Measurements from ENCODE around the gene TRIP4. TPM values are rescaled to one million over a fixed set of nuclear protein-coding genes. Genes with fewer than 3 reads are reported as not detected.
A peak's percentile ranks its signal among the peaks of the same experiment; 100 is the strongest.

The TRIP4 gene
- polyA plus RNA-seq, 2 of the 4 experiments (the other 2 are of a cell fraction) = 24.8 to 34.9 TPM

DNA sequence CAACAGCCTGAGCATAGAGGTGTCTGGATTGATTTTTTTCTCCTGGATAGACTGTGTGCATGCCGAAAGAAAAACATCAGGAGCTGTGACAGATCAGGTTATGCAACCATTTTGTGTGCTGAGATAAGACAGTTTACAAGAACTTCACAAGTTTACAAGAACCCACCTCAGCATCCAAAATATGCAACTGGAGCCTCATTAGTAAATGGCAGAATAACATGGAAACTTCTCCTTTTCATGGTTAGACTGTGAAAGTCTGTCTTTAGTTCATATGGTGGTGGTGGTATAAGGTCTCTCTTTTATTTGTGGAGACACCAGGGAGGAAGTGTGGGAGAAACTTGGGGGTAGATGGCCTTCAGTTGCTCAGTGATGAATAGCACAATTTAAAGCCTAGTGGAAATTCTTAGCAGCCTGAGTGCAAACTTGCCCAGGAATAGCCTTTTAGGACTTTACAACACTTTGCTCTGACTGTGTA, 69.0 kb downstream of the TRIP4 start:
- WGBS (ENCODE audit: missing lambda C conversion rate) = 69% methylated on average over 1 of the region's 1 CpG
- no peak for DNase-seq (ENCODE audit: low read depth in 1 of 2, low spot score in 1 of 2)
- TF ChIP-seq NR3C1 (IDR thresholded peaks at IDR 0.05) = no peak
- no peak for TF ChIP-seq EP300 (IDR thresholded peaks at IDR 0.05)
- no peak for TF ChIP-seq MAZ (IDR thresholded peaks at IDR 0.05; ENCODE audit: borderline replicate concordance, low read depth, low read length)
- no peak for TF ChIP-seq TFCP2L1 (CRISPR knock-in tag; IDR thresholded peaks at IDR 0.05)
- TF ChIP-seq CEBPB (IDR thresholded peaks at IDR 0.05) = no peak
- TF ChIP-seq ZFP36 (IDR thresholded peaks at IDR 0.05; ENCODE audit: borderline replicate concordance, partially characterized antibody) = no peak
- no peak for TF ChIP-seq FOSL2 (IDR thresholded peaks at IDR 0.05)
- TF ChIP-seq FOSL2 (CRISPR knock-in tag; IDR thresholded peaks at IDR 0.05) = no peak
- TF ChIP-seq, protein P1, sequence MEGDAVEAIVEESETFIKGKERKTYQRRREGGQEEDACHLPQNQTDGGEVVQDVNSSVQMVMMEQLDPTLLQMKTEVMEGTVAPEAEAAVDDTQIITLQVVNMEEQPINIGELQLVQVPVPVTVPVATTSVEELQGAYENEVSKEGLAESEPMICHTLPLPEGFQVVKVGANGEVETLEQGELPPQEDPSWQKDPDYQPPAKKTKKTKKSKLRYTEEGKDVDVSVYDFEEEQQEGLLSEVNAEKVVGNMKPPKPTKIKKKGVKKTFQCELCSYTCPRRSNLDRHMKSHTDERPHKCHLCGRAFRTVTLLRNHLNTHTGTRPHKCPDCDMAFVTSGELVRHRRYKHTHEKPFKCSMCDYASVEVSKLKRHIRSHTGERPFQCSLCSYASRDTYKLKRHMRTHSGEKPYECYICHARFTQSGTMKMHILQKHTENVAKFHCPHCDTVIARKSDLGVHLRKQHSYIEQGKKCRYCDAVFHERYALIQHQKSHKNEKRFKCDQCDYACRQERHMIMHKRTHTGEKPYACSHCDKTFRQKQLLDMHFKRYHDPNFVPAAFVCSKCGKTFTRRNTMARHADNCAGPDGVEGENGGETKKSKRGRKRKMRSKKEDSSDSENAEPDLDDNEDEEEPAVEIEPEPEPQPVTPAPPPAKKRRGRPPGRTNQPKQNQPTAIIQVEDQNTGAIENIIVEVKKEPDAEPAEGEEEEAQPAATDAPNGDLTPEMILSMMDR (IDR thresholded peaks at IDR 0.05) = no peak
- TF ChIP-seq MYC (IDR thresholded peaks at IDR 0.05; ENCODE audit: borderline replicate concordance, low read length) = no peak
- no peak for TF ChIP-seq CHD4 (IDR thresholded peaks at IDR 0.05; ENCODE audit: borderline replicate concordance)
- no peak for TF ChIP-seq JUN (IDR thresholded peaks at IDR 0.05)
- TF ChIP-seq CBX2 (IDR thresholded peaks at IDR 0.05; ENCODE audit: borderline replicate concordance, low read depth) = no peak
- FAIRE-seq = no peak
- Histone ChIP-seq H3K4me1 (peaks cover 25% of the 10 kb centered on the region), H3K4me2 (no peak overlapping the region), H3K27ac (no peak overlapping the region), H3K9me3 (no peaks in the 10 kb centered on the region), H3K4me3 (no peak overlapping the region)
- ATAC-seq = no peak
- CTCF ChIA-PET = interaction anchor here (0.6 to 4.2 kb wide), 6 partner anchors 8 to 919 kb away, joined by 3 to 16 read pairs (median 4); no protein-coding TSS in a partner anchor
- POLR2A ChIA-PET = no interaction called here

DNA sequence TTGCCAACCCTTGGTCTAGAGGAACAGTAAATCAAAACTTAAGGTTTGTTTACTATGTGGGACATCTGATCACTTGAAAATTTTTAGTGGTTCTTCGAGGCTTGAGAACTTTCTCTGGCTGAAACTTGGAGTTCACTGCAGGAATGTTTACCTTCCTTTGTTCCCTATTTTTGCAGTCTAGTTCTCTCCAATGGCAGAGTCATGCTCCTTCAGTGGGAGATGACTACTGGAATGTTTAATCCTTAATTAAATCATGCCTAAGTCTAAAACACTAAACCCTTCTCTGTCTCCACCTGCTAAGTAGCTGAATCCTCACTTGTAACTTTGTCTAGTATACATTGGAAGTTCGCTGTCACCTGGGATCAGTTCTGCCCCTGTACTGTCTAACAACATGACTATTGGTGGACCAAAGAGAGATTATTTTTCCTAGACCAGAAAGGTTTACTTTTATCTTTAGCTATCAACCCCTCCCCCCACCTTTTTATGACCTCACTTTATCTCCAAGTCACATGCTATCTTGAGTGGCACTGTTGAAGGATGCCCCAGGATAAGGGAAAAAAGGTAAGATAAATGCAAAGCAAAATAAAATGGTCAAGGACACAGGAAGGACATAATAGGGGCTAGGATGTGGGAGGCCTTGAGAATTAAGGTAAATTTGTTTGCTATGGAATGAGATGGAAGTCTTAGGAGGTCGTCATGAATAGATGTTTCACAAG, 71.6 kb downstream of the TRIP4 start:
- CTCF ChIA-PET = interaction anchor here (0.7 to 4.2 kb wide), 13 partner anchors 9 to 351 kb away, joined by 3 to 16 read pairs (median 4); no protein-coding TSS in a partner anchor
- DNase-seq (ENCODE audit: low read depth in 1 of 2, low spot score in 1 of 2) = no peak

DNA sequence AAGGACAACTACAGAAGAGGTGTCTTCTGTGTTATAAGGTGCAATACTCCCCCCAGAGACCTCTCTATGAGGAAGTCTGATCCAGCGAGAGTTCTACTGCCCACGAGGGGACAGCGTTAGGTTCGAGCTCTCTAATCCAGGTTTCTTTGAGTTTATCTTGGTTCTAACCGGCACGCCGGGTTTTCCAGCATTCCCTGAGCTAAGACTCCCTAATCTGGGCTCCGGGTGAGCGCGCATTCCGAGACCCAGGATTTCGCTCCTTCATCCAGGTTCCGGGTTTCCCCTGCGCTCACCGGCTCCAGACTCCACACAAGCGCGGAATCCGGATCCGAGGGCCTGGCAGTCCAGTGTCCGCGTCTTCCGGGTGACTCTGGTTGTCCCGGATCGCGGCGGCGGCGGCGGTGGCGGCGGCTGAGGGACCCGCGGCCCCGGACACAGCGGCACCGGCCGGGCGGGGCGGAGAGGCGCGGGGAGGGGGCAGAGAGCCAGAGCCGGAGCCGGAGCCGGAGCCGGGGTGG, 72.6 kb downstream of the TRIP4 start, which contains the start of gene ZNF609:
Gene ZNF609, plus strand, starts transcription at position 373 of the 518 bp plus-strand sequence. CDS start 38,842 bp downstream, outside the sequence.
- CTCF ChIA-PET = interaction anchor here (0.6 to 4.2 kb wide), 19 partner anchors 10 to 224 kb away, joined by 3 to 16 read pairs (median 4); no protein-coding TSS in a partner anchor
- FAIRE-seq (no peak), DNase-seq (ENCODE audit: low read depth in 1 of 2, low spot score in 1 of 2) (peak; percentile 96 to 99), ATAC-seq (peak; percentile 83 to 88)
- H3K4me3 ChIP-seq = peak within 1 kb of the TSS; percentile 85
- H3K9me3 ChIP-seq = no peaks in the 10 kb centered on the region
- 3% methylated on average over 13 of the region's 45 CpGs for WGBS (ENCODE audit: missing lambda C conversion rate)
- peak within 1 kb of the TSS; percentile 98 for H3K27ac ChIP-seq
- POLR2A ChIA-PET = interaction anchor here (0.6 to 1.3 kb wide), 4 partner anchors 8 to 530 kb away, joined by 4 to 6 read pairs (median 5); partner anchors contain the start of genes SPG21 and TRIP4
- peaks cover 42% of the 10 kb centered on the region for H3K4me1 ChIP-seq
- peak within 1 kb of the TSS; percentile 84 for H3K4me2 ChIP-seq
- TF ChIP-seq TP53 (CRISPR knock-in tag; IDR thresholded peaks at IDR 0.05) (peak; percentile 84; the same call in 1 of the 2 replicates), RNF2 (IDR thresholded peaks at IDR 0.05; ENCODE audit: borderline replicate concordance, low read depth) (no peak), JUN (IDR thresholded peaks at IDR 0.05) (peak; percentile 41 to 86; a peak in 3 of 5 replicates), CEBPB (IDR thresholded peaks at IDR 0.05) (peak in 1 of 2 experiments; percentile 50; a peak in 1 of 4 replicates), RAD21 (conservative IDR thresholded peaks at IDR 0.05 in 1 of 2, IDR thresholded peaks at IDR 0.05 in 1 of 2) (peak; percentile 35 to 47; a peak in 4 of 5 replicates), POLR2A (IDR thresholded peaks at IDR 0.05; ENCODE audit: low read length) (peak; percentile 20; the same call in 1 of the 2 replicates), FOSL2 (IDR thresholded peaks at IDR 0.05) (no peak), FOSL2 (CRISPR knock-in tag; IDR thresholded peaks at IDR 0.05) (peak; percentile 71), HDAC2 (IDR thresholded peaks at IDR 0.05) (no peak), MAZ (IDR thresholded peaks at IDR 0.05; ENCODE audit: borderline replicate concordance, low read depth, low read length) (peak; percentile 90; the same call in 1 of the 2 replicates), NFE2L2 (conservative IDR thresholded peaks at IDR 0.05; ENCODE audit: low read length) (no peak), HOXB5 (CRISPR knock-in tag; IDR thresholded peaks at IDR 0.05) (no peak; the same call in 1 of the 2 replicates), ZC3H11A (IDR thresholded peaks at IDR 0.05) (no peak), ZSCAN20 (CRISPR knock-in tag; IDR thresholded peaks at IDR 0.05) (peak; percentile 50; the same call in 1 of the 2 replicates), KDM1A (IDR thresholded peaks at IDR 0.05; ENCODE audit: low read depth) (no peak)
- TF ChIP-seq, protein P2, sequence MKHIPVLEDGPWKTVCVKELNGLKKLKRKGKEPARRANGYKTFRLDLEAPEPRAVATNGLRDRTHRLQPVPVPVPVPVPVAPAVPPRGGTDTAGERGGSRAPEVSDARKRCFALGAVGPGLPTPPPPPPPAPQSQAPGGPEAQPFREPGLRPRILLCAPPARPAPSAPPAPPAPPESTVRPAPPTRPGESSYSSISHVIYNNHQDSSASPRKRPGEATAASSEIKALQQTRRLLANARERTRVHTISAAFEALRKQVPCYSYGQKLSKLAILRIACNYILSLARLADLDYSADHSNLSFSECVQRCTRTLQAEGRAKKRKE (CRISPR knock-in tag; IDR thresholded peaks at IDR 0.05; ENCODE audit: low read depth) = no peak
- TF ChIP-seq, protein P3, sequence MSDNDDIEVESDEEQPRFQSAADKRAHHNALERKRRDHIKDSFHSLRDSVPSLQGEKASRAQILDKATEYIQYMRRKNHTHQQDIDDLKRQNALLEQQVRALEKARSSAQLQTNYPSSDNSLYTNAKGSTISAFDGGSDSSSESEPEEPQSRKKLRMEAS (IDR thresholded peaks at IDR 0.05) = peak; percentile 84
- TF ChIP-seq, protein P4, sequence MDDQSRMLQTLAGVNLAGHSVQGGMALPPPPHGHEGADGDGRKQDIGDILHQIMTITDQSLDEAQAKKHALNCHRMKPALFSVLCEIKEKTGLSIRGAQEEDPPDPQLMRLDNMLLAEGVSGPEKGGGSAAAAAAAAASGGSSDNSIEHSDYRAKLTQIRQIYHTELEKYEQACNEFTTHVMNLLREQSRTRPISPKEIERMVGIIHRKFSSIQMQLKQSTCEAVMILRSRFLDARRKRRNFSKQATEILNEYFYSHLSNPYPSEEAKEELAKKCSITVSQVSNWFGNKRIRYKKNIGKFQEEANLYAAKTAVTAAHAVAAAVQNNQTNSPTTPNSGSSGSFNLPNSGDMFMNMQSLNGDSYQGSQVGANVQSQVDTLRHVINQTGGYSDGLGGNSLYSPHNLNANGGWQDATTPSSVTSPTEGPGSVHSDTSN (IDR thresholded peaks at IDR 0.05) = peak; percentile 35; the same call in 1 of the 2 replicates
- TF ChIP-seq, protein P5, sequence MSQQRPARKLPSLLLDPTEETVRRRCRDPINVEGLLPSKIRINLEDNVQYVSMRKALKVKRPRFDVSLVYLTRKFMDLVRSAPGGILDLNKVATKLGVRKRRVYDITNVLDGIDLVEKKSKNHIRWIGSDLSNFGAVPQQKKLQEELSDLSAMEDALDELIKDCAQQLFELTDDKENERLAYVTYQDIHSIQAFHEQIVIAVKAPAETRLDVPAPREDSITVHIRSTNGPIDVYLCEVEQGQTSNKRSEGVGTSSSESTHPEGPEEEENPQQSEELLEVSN (IDR thresholded peaks at IDR 0.05; ENCODE audit: borderline replicate concordance, low read depth) = peak; percentile 45; the same call in 1 of the 2 replicates

More for the DNA sequence above, 71.6 kb downstream of the TRIP4 start:
- no peak overlapping the region for H3K4me3 ChIP-seq
- peak overlapping the region; percentile 84 for H3K4me2 ChIP-seq
- no peak for FAIRE-seq
- no peak for ATAC-seq
- POLR2A ChIA-PET = interaction anchor here (1.2 to 1.3 kb wide), 2 partner anchors 15 to 72 kb away, joined by 5 to 6 read pairs; partner anchors contain the start of gene TRIP4
- H3K27ac ChIP-seq = peak overlapping the region in 1 of 2 experiments; percentile 98; a peak in 4 of 6 replicates
- H3K9me3 ChIP-seq = no peaks in the 10 kb centered on the region
- 64% methylated on average over 3 of the region's 3 CpGs for WGBS (ENCODE audit: missing lambda C conversion rate)
- TF ChIP-seq FOXS1 (CRISPR knock-in tag; IDR thresholded peaks at IDR 0.05) (no peak), POLR2A (IDR thresholded peaks at IDR 0.05; ENCODE audit: low read length) (no peak), JUN (IDR thresholded peaks at IDR 0.05) (no peak)
- H3K4me1 ChIP-seq = peaks cover 38% of the 10 kb centered on the region
